ENCODE data around the gene MMP20. TPM values are rescaled to one million over a fixed set of nuclear protein-coding genes. Genes with fewer than 3 reads are reported as not detected.

Gene MMP20
- total RNA-seq, 1 experiment from 2014 or later, result not detected

DNA sequence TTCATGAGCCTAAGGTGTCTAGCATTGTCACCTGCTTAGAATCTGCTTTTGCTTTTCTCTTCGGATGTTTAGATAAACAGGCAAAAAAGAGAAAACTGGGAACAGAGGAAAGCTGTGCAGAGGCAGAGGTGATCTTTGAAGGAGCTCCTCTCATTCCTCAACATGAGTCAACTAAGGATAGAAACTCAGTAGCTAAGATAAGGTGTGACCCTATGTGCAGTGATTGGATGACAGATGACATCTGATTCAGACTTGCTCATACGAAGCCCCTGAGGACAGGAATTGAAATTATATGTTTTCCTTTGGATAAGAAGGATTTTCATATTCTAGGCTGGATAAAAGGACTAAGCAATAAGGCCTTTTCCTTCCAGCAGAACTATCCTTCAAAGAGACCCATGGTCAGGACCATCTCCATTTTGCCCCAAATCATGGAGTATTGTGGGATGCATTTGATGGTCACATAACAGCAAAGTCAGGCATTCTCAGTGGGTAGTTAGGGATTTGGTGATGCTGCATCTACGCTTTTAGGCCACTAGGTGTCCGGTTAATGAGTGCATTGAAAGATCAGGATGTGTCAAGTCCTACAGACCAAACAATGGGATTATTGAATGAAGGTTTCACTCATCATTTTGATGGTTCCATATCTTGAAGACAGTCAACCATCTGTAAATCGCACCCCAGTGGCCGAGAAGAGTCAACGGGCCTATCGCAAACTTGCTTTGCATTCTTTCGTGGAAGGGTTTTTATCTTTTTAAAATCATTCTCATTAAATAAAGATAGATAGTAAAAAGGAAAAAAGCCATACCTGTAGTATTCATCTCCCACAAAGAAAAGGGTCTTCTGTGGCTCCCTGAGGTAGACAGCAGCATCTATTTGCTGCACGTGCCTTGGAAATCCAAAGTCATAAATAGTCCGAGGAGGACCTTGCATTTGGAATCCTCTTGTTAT lies 32.2 kb downstream of the MMP20 start:
- ChIA-PET POLR2A (interaction anchor here (0.8 to 1.9 kb wide), 2 partner anchors 39 to 97 kb away, joined by 3 to 5 read pairs; no protein-coding TSS in a partner anchor), CTCF (interaction anchor here (0.5 to 2.1 kb wide), 11 partner anchors 11 to 294 kb away, joined by 3 to 11 read pairs (median 4); no protein-coding TSS in a partner anchor)
- Mint-ChIP-seq H3K36me3 (ENCODE audit: insufficient read depth, unreplicated experiment) (peaks cover 6% of the 10 kb centered on the region), H3K9me3 (ENCODE audit: unreplicated experiment) (no peaks in the 10 kb centered on the region), H3K4me1 (ENCODE audit: insufficient read depth, unreplicated experiment) (no peaks in the 10 kb centered on the region), H3K27ac (ENCODE audit: low read depth, unreplicated experiment) (no peak overlapping the region), H3K4me3 (ENCODE audit: unreplicated experiment) (no peak overlapping the region), H3K27me3 (ENCODE audit: insufficient read depth, unreplicated experiment) (no peaks in the 10 kb centered on the region)
- intact Hi-C loops (cut with micrococcal nuclease), result loop anchor here (1.0 kb wide), 1 partner anchor 73 kb away; no protein-coding TSS in a partner anchor
- TF ChIP-seq, protein P1, sequence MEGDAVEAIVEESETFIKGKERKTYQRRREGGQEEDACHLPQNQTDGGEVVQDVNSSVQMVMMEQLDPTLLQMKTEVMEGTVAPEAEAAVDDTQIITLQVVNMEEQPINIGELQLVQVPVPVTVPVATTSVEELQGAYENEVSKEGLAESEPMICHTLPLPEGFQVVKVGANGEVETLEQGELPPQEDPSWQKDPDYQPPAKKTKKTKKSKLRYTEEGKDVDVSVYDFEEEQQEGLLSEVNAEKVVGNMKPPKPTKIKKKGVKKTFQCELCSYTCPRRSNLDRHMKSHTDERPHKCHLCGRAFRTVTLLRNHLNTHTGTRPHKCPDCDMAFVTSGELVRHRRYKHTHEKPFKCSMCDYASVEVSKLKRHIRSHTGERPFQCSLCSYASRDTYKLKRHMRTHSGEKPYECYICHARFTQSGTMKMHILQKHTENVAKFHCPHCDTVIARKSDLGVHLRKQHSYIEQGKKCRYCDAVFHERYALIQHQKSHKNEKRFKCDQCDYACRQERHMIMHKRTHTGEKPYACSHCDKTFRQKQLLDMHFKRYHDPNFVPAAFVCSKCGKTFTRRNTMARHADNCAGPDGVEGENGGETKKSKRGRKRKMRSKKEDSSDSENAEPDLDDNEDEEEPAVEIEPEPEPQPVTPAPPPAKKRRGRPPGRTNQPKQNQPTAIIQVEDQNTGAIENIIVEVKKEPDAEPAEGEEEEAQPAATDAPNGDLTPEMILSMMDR (IDR thresholded peaks at IDR 0.05; ENCODE audit: unreplicated experiment), result peak; percentile 50
- no TSS peak for BruUV-seq (replicated peaks)
- DNase-seq (ENCODE audit: unreplicated experiment), result peak; percentile 63

DNA sequence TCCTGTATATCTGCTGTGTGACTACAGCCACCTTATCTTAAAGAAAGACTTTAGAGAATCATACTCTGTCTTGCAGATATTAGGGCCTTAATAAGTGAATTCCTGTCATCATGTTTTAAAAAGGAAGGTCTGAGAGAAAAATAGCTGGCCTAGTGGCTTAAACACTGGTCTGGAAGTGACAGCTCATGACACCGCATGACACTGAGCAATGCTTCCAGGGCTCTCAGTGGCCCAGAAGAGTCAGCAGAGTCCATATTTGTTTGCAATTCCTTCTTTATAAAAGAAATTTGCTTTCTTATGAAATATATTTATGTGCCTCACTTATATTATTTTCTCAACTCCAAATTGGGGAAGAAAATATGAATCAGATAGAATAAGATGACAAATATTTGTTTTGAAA lies 33.0 kb downstream of the MMP20 start:
- intact Hi-C loops (cut with micrococcal nuclease), result no loop called here
- no peaks in the 10 kb centered on the region for H3K4me1 Mint-ChIP-seq (ENCODE audit: insufficient read depth, unreplicated experiment)
- CTCF ChIA-PET, result interaction anchor here (0.6 to 2.1 kb wide), 8 partner anchors 11 to 293 kb away, joined by 3 to 11 read pairs (median 4); no protein-coding TSS in a partner anchor

DNA sequence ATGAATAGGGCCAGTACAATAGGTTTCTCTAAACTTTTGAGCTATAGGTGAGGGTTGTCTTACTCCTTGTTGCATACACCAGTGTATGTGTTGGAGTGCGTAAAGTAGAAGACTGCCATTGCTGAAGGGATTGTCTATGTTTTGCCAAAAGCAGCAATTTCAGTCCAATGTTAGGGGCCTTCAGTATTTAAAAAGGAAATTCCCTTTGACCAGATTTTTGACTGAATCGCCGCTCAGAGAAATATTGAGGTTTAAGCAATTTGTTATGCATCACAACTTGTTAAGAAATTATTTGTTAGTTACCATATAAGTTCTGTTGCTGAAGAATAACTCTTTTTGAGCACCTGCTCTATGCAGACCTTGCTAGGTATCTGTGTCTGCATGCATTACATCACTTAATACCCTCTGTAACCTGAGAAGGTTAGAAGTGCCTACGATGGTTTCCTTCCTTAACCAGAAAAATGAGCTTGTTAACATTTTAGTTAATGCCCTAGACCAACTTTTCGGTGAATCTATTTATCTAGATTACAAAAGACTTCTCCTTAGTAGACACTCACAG lies 33.9 kb downstream of the MMP20 start:
- CTCF ChIA-PET, result interaction anchor here (1.0 to 2.1 kb wide), 3 partner anchors 22 to 175 kb away, joined by 3 to 5 read pairs (median 4); no protein-coding TSS in a partner anchor

More for the DNA sequence above, 33.0 kb downstream of the MMP20 start:
- no TSS peak for BruUV-seq (replicated peaks)
- POLR2A ChIA-PET, result no interaction called here
- no peaks in the 10 kb centered on the region for H3K27me3 Mint-ChIP-seq (ENCODE audit: insufficient read depth, unreplicated experiment)
- no peaks in the 10 kb centered on the region for H3K9me3 Mint-ChIP-seq (ENCODE audit: unreplicated experiment)
- TF ChIP-seq, protein P1 (IDR thresholded peaks at IDR 0.05; ENCODE audit: unreplicated experiment), result no peak
- no peak overlapping the region for H3K4me3 Mint-ChIP-seq (ENCODE audit: unreplicated experiment)
- no peak for DNase-seq (ENCODE audit: unreplicated experiment)
- H3K36me3 Mint-ChIP-seq (ENCODE audit: insufficient read depth, unreplicated experiment), result peaks cover 6% of the 10 kb centered on the region
- H3K27ac Mint-ChIP-seq (ENCODE audit: low read depth, unreplicated experiment), result no peak overlapping the region

More for the DNA sequence above, 33.9 kb downstream of the MMP20 start:
- TF ChIP-seq, protein P1 (IDR thresholded peaks at IDR 0.05; ENCODE audit: unreplicated experiment), result no peak
- Mint-ChIP-seq H3K4me1 (ENCODE audit: insufficient read depth, unreplicated experiment) (no peaks in the 10 kb centered on the region), H3K27me3 (ENCODE audit: insufficient read depth, unreplicated experiment) (no peaks in the 10 kb centered on the region), H3K4me3 (ENCODE audit: unreplicated experiment) (no peak overlapping the region), H3K9me3 (ENCODE audit: unreplicated experiment) (no peaks in the 10 kb centered on the region), H3K27ac (ENCODE audit: low read depth, unreplicated experiment) (no peak overlapping the region), H3K36me3 (ENCODE audit: insufficient read depth, unreplicated experiment) (no peaks in the 10 kb centered on the region)
- DNase-seq (ENCODE audit: unreplicated experiment), result no peak
- BruUV-seq (replicated peaks), result no TSS peak
- intact Hi-C loops (cut with micrococcal nuclease), result no loop called here
- POLR2A ChIA-PET, result no interaction called here
